Activated CD4-positive, alpha-beta T cell treated with anti-CD3 and anti-CD28 coated beads for 36 hours (primary cell): Measurements from ENCODE around the gene TUT7. TPM values are rescaled to one million over a fixed set of nuclear protein-coding genes. Genes with fewer than 3 reads are reported as not detected.
"Not testable (repeated sequence)": the region's sequence is repeated elsewhere in the genome, so short reads cannot be mapped to it uniquely, and the experiment has no call there.

ENCODE experiments used
- ATAC-seq: fragments of 200-7000 bp; cut with Tn5 transposase; one replicate; pipeline ENCODE4 v1.10.0; 2021; ENCODE audit warnings: mild to moderate bottlenecking, moderate library complexity
- CTCF ChIA-PET: fragments of 350-600 bp; sonication (Branson Sonifier 250); formaldehyde crosslinking; loops from one replicate; lab custom pipeline; 2021; ENCODE audit warnings: antibody characterized with exemption; lab: Charles Lee
- POLR2A ChIA-PET: fragments of 350-600 bp; sonication (Branson Sonifier 250); formaldehyde crosslinking; loops from one replicate; lab custom pipeline; 2021; ENCODE audit warnings: antibody characterized with exemption, inconsistent platforms; lab: Charles Lee
- DNase-seq: peaks from one replicate; pipeline ENCODE4 v3.0.0-alpha.2; 2020
- H3K27ac Mint-ChIP-seq: one replicate; pipeline ENCODE4 v1.8.0; 2021; ENCODE audit warnings: mixed read lengths
- H3K27me3 Mint-ChIP-seq: one replicate; pipeline ENCODE4 v1.8.0; 2021; ENCODE audit warnings: mixed read lengths
- H3K36me3 Mint-ChIP-seq: one replicate; pipeline ENCODE4 v1.8.0; 2021; ENCODE audit warnings: low read depth, mixed read lengths
- H3K4me1 Mint-ChIP-seq: one replicate; pipeline ENCODE4 v1.8.0; 2021; ENCODE audit warnings: mixed read lengths
- H3K4me3 Mint-ChIP-seq: one replicate; pipeline ENCODE4 v1.8.0; 2021; ENCODE audit warnings: mild to moderate bottlenecking, moderate library complexity, mixed read lengths
- H3K9me3 Mint-ChIP-seq: one replicate; pipeline ENCODE4 v1.8.0; 2021; ENCODE audit warnings: low read depth, mixed read lengths
- intact Hi-C, 2 experiments: fragments of 100-400 bp; cut with DNase I in 1 of 2; cut with micrococcal nuclease in 1 of 2; formaldehyde crosslinking; loops; one replicate each; pipeline versions ENCODE4 v1.14.2 to v1.15.1; 2022 to 2024; cut with DNase I, micrococcal nuclease
- total RNA-seq, 2 experiments: library from RNA; stranded (reverse); gene quantifications; one replicate each; pipeline ENCODE4 v1.2.3, GENCODE V29; 2021

Gene TUT7, protein sequence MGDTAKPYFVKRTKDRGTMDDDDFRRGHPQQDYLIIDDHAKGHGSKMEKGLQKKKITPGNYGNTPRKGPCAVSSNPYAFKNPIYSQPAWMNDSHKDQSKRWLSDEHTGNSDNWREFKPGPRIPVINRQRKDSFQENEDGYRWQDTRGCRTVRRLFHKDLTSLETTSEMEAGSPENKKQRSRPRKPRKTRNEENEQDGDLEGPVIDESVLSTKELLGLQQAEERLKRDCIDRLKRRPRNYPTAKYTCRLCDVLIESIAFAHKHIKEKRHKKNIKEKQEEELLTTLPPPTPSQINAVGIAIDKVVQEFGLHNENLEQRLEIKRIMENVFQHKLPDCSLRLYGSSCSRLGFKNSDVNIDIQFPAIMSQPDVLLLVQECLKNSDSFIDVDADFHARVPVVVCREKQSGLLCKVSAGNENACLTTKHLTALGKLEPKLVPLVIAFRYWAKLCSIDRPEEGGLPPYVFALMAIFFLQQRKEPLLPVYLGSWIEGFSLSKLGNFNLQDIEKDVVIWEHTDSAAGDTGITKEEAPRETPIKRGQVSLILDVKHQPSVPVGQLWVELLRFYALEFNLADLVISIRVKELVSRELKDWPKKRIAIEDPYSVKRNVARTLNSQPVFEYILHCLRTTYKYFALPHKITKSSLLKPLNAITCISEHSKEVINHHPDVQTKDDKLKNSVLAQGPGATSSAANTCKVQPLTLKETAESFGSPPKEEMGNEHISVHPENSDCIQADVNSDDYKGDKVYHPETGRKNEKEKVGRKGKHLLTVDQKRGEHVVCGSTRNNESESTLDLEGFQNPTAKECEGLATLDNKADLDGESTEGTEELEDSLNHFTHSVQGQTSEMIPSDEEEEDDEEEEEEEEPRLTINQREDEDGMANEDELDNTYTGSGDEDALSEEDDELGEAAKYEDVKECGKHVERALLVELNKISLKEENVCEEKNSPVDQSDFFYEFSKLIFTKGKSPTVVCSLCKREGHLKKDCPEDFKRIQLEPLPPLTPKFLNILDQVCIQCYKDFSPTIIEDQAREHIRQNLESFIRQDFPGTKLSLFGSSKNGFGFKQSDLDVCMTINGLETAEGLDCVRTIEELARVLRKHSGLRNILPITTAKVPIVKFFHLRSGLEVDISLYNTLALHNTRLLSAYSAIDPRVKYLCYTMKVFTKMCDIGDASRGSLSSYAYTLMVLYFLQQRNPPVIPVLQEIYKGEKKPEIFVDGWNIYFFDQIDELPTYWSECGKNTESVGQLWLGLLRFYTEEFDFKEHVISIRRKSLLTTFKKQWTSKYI (N-terminal part only)
- 10 to 100 TPM; 31.5 to 39.2 TPM for total RNA-seq

DNA sequence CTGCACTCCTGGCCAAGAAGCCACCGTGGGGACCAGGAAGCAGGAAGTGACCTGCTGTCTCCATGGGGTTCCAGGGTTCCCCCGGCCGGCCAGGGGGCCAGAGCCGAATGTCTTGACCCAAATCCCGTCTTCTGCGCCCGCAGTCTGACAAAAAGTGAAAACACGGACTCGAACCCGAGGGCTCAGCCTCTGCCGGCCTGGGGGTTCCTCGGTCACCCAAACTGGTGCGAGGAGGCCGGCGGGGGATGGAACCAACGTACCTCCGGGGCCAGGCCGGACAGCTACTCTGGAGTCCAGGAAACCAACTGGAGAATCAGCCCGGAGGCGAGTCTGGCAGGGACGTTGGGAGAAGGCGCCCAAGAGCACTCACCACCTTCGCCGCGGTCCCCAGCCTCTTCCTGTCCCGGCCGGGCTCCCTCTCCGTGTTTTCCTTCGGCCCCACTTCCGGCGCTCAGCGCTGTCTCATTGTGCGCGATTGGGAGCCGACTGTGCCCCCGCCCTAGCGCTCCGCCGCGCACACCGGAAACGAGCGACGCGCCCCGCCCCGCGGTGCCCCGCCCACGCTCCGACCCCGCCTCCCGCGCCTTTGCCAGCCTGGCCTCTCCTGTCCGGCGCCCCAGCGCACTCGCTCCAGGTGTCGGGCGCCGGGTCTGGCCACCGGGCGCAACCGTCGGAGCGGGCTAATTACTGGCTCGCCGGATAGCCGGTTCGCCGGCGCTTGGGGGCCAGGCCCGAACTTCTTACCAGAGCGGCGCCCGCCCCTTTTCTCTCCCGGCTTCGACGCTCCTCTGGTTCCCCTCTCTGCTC lies at the start of gene TUT7:
TUT7 (minus strand) TSS at position 400 of the 807 bp plus-strand sequence. CDS start 1,211 bp downstream, outside the sequence.
- peaks cover 26% of the 10 kb centered on the region for H3K36me3 Mint-ChIP-seq
- ATAC-seq: peak; percentile 91
- H3K9me3 Mint-ChIP-seq: no peaks in the 10 kb centered on the region
- CTCF ChIA-PET: interaction anchor here (0.6 kb wide), 1 partner anchor 1147 kb away, joined by 3 read pairs; no protein-coding TSS in a partner anchor
- H3K4me1 Mint-ChIP-seq: peaks cover 26% of the 10 kb centered on the region
- peak within 1 kb of the TSS; percentile 93 for H3K4me3 Mint-ChIP-seq
- peak; percentile 97 for DNase-seq
- H3K27ac Mint-ChIP-seq: peak within 1 kb of the TSS; percentile 99
- POLR2A ChIA-PET: no interaction called here
- H3K27me3 Mint-ChIP-seq: no peaks in the 10 kb centered on the region
- intact Hi-C loops: loop anchor here (1.0 to 10.0 kb wide), 13 partner anchors 51 to 1951 kb away; partner anchors contain the start of genes ISCA1 (in 2 of the 2), NAA35 (in 2 of the 2), AGTPBP1 (in 1 of the 2) and GAS1 (in 1 of the 2)

DNA sequence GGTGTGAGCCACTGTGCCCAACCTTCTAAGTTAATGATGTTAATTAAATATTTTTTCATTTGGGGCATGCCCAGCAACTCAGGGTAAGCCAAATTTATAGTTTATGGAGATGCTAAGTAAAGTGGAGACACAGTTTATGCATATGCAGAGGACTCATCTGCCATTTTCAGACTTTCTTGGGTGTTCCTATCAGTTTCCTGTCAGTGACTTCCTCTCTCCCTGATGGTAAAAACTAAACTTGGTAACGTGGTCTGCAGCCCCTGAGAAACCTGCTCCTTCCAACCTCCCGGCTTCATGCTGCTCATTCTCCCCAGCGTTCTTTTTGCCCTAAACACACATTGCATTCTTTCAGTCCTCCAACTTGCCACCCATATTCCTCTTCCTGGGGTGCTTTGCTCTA lies 48.4 kb upstream of the TUT7 start:
- CTCF ChIA-PET: interaction anchor here (1.4 kb wide), 1 partner anchor 11 kb away, joined by 8 read pairs; no protein-coding TSS in a partner anchor

DNA sequence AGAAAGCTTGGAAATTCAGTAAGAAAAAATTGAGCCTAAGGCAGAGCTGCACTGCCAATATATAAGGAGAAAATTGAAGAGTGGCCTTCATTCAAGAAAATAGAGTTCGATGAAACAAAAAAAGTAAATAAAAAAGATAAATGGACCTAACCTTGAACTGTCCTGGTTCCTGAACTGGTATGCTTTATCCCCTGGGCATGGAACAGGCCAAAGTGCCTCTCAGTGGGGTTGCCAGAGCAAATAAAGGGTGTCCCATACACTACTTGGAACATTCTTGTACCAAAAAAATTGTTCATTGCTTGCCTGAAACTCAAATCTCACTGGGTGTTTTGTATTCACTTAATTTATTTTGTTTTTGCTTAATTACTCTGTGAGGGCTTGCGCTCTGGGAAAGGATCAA lies 42.2 kb upstream of the TUT7 start:
- Mint-ChIP-seq H3K27ac (no peak overlapping the region), H3K36me3 (no peaks in the 10 kb centered on the region), H3K4me3 (no peak overlapping the region), H3K4me1 (no peaks in the 10 kb centered on the region), H3K9me3 (peaks cover 4% of the 10 kb centered on the region), H3K27me3 (peaks cover 15% of the 10 kb centered on the region)
- ATAC-seq (no peak), DNase-seq (no peak)
- ChIA-PET POLR2A (no interaction called here), CTCF (no interaction called here)
- intact Hi-C loops: no loop called here

More for the DNA sequence above, 48.4 kb upstream of the TUT7 start:
- DNase-seq (no peak), ATAC-seq (no peak)
- Mint-ChIP-seq H3K27ac (no peak overlapping the region), H3K27me3 (peaks cover 22% of the 10 kb centered on the region), H3K9me3 (no peaks in the 10 kb centered on the region), H3K4me1 (peaks cover 22% of the 10 kb centered on the region), H3K4me3 (no peak overlapping the region), H3K36me3 (no peaks in the 10 kb centered on the region)
- POLR2A ChIA-PET: no interaction called here
- intact Hi-C loops: no loop called here

DNA sequence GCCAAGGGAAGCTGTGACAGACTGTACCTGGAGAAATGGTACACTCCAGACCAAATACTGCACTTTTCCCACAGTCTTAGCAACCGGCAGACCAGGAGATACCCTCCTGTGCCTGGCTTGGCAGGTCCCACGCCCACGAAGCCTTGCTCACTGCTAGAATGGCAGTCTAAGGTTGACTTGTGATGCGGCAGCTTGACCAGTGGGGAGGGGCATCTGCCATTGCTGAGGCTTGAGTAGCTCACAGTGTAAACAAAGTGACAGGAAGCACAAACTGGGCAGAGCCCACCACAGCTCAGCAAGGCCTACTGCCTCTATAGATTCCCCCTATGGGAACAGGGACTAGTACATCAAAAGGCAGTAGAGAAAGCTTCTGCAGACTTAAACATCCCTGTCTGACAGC lies 36.0 kb upstream of the TUT7 start:
- H3K36me3 Mint-ChIP-seq, DNase-seq: not testable (repeated sequence)

DNA sequence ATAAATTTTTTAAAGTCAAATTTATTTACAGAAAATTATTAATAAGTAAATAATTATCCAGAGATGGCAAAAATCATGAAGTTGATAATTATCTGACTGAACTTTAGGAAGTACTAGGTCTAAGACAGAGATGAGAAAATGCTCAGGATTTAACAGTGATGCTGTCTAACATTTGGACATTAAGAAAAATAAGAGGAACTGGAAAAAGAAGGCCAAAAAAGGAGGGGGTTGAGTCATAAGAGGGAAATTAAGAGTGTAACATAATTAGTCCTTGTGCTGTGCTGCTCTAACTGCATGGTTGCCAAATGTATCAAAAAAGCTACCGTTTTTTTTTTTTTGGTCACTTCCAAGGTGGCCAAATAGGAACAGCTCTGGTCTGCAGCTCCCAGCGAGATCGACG lies 35.4 kb upstream of the TUT7 start:
- no peak for ATAC-seq
- intact Hi-C loops: no loop called here
- H3K27me3 Mint-ChIP-seq: peaks cover 25% of the 10 kb centered on the region
- peaks cover 4% of the 10 kb centered on the region for H3K9me3 Mint-ChIP-seq
- no peak for DNase-seq
- no peak overlapping the region for H3K27ac Mint-ChIP-seq
- H3K4me3 Mint-ChIP-seq: no peak overlapping the region
- POLR2A ChIA-PET: no interaction called here
- CTCF ChIA-PET: no interaction called here
- no peaks in the 10 kb centered on the region for H3K4me1 Mint-ChIP-seq
- no peaks in the 10 kb centered on the region for H3K36me3 Mint-ChIP-seq

More for the DNA sequence above, 36.0 kb upstream of the TUT7 start:
- H3K4me3 Mint-ChIP-seq, H3K9me3 Mint-ChIP-seq, intact Hi-C loops, H3K27ac Mint-ChIP-seq, POLR2A ChIA-PET, ATAC-seq, H3K4me1 Mint-ChIP-seq: not testable (repeated sequence)
- CTCF ChIA-PET: interaction anchor here (0.6 kb wide), 1 partner anchor 1613 kb away, joined by 4 read pairs; no protein-coding TSS in a partner anchor
- peaks cover 25% of the 10 kb centered on the region for H3K27me3 Mint-ChIP-seq

DNA sequence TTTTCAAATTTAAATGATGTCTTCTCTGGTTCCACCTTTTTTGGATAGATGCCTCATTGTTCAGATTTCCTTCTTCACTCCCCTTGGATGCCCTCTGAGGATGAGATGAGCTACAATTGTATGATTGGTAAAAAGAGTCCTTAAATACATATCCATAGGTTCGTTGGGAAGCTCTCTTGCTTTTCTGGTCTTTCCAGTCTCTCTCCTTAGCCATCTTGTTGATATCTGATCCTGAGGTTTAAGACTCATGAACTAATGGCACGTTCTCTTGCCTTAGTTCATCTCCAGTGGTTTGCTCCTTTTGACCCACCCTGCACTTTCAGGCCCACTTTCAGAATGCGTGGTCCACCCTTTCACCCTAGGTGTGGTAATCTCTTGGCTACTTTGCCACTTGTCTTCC lies 33.2 kb upstream of the TUT7 start:
- intact Hi-C loops: no loop called here
- DNase-seq (no peak), ATAC-seq (no peak)
- Mint-ChIP-seq H3K9me3 (peaks cover 5% of the 10 kb centered on the region), H3K4me3 (no peak overlapping the region), H3K4me1 (no peaks in the 10 kb centered on the region), H3K27me3 (peaks cover 26% of the 10 kb centered on the region), H3K36me3 (no peaks in the 10 kb centered on the region), H3K27ac (no peak overlapping the region)
- POLR2A ChIA-PET: no interaction called here
- CTCF ChIA-PET: no interaction called here

DNA sequence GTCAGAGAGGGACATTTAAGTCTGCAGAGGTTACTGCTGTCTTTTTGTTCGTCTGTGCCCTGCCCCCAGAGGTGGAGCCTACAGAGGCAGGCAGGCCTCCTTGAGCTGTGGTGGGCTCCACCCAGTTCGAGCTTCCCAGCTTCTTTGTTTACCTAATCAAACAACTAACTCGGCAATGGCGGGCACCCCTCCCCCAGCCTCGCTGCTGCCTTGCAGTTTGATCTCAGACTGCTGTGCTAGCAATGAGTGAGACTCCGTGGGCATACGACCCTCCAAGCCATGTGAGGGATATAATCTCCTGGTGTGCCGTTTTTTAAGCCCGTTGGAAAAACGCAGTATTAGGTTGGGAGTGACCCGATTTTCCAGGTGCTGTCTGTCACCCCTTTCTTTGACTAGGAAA lies 28.8 kb upstream of the TUT7 start:
- H3K4me1 Mint-ChIP-seq, POLR2A ChIA-PET, DNase-seq, CTCF ChIA-PET, H3K4me3 Mint-ChIP-seq, intact Hi-C loops, H3K27ac Mint-ChIP-seq, ATAC-seq, H3K36me3 Mint-ChIP-seq, H3K9me3 Mint-ChIP-seq: not testable (repeated sequence)
- peaks cover 28% of the 10 kb centered on the region for H3K27me3 Mint-ChIP-seq

DNA sequence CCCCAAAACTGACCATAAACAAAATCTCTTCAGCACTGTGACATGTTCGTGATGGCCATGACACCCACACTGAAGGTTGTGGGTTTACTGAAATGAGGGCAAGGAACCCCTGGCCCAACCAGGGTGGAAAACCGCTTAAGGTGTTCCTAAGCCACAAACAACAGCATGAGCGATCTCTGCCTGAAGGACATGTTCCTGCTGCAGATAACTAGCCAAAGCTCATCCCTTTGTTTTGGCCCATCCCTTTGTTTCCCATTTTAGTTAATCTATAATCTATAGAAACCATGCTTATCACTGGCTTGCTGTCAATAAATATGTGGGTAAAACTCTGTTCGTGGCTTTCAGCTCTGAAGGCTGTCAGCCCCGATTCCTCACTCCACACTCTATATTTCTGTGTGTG lies 21.8 kb upstream of the TUT7 start:
- no peaks in the 10 kb centered on the region for H3K36me3 Mint-ChIP-seq

DNA sequence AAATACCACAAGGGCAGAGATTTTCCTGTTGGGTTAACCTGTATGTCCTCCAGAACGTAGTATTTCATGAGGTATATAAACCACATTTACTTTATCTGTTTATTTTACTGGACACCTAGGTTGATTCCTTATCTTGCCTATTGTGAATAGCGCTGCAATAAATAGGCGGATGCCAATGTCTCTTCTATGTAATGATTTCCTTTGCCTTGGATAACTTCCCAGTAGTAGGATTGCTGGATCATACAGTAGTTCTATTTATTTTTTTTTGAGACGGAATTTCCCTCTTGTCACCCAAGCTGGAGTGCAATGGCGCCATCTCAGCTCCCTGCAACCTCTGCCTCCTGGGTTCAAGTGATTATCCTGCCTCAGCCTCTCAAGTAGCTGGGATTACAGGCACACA lies 15.6 kb upstream of the TUT7 start:
- Mint-ChIP-seq H3K36me3 (peaks cover 7% of the 10 kb centered on the region), H3K9me3 (peaks cover 28% of the 10 kb centered on the region), H3K27me3 (peaks cover 16% of the 10 kb centered on the region), H3K27ac (no peak overlapping the region), H3K4me1 (no peaks in the 10 kb centered on the region), H3K4me3 (no peak overlapping the region)
- ChIA-PET CTCF (no interaction called here), POLR2A (interaction anchor here (0.6 kb wide), 1 partner anchor 105 kb away, joined by 3 read pairs; no protein-coding TSS in a partner anchor)
- DNase-seq (no peak), ATAC-seq (no peak)
- intact Hi-C loops: no loop called here

More for the DNA sequence above, 21.8 kb upstream of the TUT7 start:
- ATAC-seq (no peak), DNase-seq (no peak)
- no peak overlapping the region for H3K27ac Mint-ChIP-seq
- no peak overlapping the region for H3K4me3 Mint-ChIP-seq
- intact Hi-C loops: no loop called here
- H3K4me1 Mint-ChIP-seq: no peaks in the 10 kb centered on the region
- ChIA-PET POLR2A (no interaction called here), CTCF (no interaction called here)
- H3K27me3 Mint-ChIP-seq: peaks cover 19% of the 10 kb centered on the region
- H3K9me3 Mint-ChIP-seq: no peaks in the 10 kb centered on the region

DNA sequence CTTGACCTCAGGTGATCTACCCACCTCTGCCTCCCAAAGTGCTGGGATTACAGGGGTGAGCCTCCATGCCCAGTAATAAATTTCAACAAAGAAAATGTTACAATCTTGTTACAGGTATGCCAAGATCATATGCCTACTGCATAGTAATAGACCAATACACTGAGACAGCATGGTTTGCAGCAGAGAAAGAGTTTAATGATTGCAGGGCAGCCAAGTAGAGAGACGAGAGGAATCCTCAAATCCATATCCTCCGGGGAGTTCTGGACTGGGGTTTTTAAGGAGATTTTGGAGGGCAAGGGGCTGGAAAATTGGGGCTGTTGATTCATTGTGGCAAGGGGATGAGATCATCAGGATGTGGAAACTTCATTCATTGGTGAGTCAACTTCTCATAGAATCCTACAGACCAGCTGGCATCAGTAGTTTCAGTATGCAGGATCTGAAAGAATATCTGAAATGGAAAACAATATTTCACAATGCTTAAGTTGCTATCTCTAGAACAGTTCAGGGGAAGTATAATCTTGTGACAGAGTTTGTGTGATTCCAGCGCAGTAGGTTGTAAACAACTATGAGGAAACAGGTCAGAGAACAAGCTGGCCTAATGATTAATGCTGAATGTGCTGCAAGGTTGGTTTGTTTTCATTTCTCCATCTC lies 14.8 kb upstream of the TUT7 start:
- no peaks in the 10 kb centered on the region for H3K4me1 Mint-ChIP-seq
- POLR2A ChIA-PET: no interaction called here

More for the DNA sequence above, 14.8 kb upstream of the TUT7 start:
- Mint-ChIP-seq H3K4me3 (no peak overlapping the region), H3K27me3 (peaks cover 13% of the 10 kb centered on the region), H3K9me3 (peaks cover 28% of the 10 kb centered on the region), H3K36me3 (peaks cover 7% of the 10 kb centered on the region), H3K27ac (no peak overlapping the region)
- intact Hi-C loops: no loop called here
- no peak for DNase-seq
- CTCF ChIA-PET: no interaction called here
- ATAC-seq: no peak
